Smooth muscle cell (in vitro differentiated cells): ENCODE measurements around the gene CAST. TPM values are rescaled to one million over a fixed set of nuclear protein-coding genes. Genes with fewer than 3 reads are reported as not detected.

Experiments
- DNase-seq: peaks from one replicate; lab custom pipeline; 2025; ENCODE audit not compliant: unreplicated experiment; lab: John Stamatoyannopoulos, UW
- H2AFZ ChIP-seq: fragments of 200-600 bp; sonication (generic); 2 replicates; pipeline ENCODE4 v1.6.0; 2016; ENCODE audit warnings: antibody characterized with exemption, low read depth, mild to moderate bottlenecking
- H3F3A ChIP-seq: fragments of 200-600 bp; sonication (generic); 2 replicates; pipeline ENCODE4 v1.6.0; 2017; ENCODE audit warnings: antibody characterized with exemption, low read depth
- H3K27ac ChIP-seq: fragments of 200-600 bp; sonication (generic); 2 replicates; pipeline ENCODE4 v1.5.1; 2016; ENCODE audit warnings: low read depth, mild to moderate bottlenecking
- H3K27me3 ChIP-seq: fragments of 200-600 bp; sonication (generic); 2 replicates; pipeline ENCODE4 v1.6.1; 2016; ENCODE audit warnings: low read depth, mild to moderate bottlenecking
- H3K36me3 ChIP-seq: fragments of 200-600 bp; sonication (generic); 2 replicates; pipeline ENCODE4 v1.5.1; 2016; ENCODE audit warnings: low read depth
- H3K4me1 ChIP-seq: fragments of 200-600 bp; sonication (generic); 2 replicates; pipeline ENCODE4 v1.5.1; 2016; ENCODE audit warnings: low read depth
- H3K4me2 ChIP-seq: fragments of 200-600 bp; sonication (generic); 2 replicates; pipeline ENCODE4 v1.6.0; 2016; ENCODE audit warnings: mild to moderate bottlenecking
- H3K4me3 ChIP-seq: fragments of 200-600 bp; sonication (generic); 2 replicates; pipeline ENCODE4 v1.5.1; 2016; ENCODE audit warnings: mild to moderate bottlenecking
- H3K79me2 ChIP-seq: fragments of 200-600 bp; sonication (generic); 2 replicates; pipeline ENCODE4 v1.6.0; 2016; ENCODE audit warnings: low read depth, mild to moderate bottlenecking
- H3K9ac ChIP-seq: fragments of 200-600 bp; sonication (generic); 2 replicates; pipeline ENCODE4 v1.6.0; 2016; ENCODE audit warnings: low read depth
- H3K9me3 ChIP-seq: fragments of 200-600 bp; sonication (generic); replicated peaks from 2 replicates; pipeline ENCODE4 v1.5.1; 2016; ENCODE audit warnings: low read depth
- H4K20me1 ChIP-seq: fragments of 200-600 bp; sonication (generic); 2 replicates; pipeline ENCODE4 v1.6.0; 2016; ENCODE audit warnings: low read depth
- CTCF ChIP-seq: fragments of 200-600 bp; sonication (generic); IDR thresholded peaks from 2 replicates; pipeline ENCODE4 v1.5.1; 2017; ENCODE audit warnings: borderline replicate concordance, mild to moderate bottlenecking, antibody characterized with exemption; ENCODE audit not compliant: insufficient read depth, poor library complexity, severe bottlenecking
- WGBS: methylation state at CpG from one replicate; pipeline ENCODE4 v1.1.7; 2016; ENCODE audit warnings: low lambda C conversion rate; 5-methylcytosine and 5-hydroxymethylcytosine counted together
- polyA plus RNA-seq: library from polyadenylated mRNA; unstranded; fragments of >200 nt; fragmentation: Nextera tagmentation; extraction: Ambion mirVana; gene quantifications from 2 replicates; pipeline ENCODE4 v1.2.1, GENCODE V29; 2016
- total RNA-seq: library from RNA; depleted of rRNA; stranded (reverse); fragments of >200 nt; gene quantifications from 2 replicates; pipeline ENCODE4 v1.2.3, GENCODE V29; 2014

Gene CAST
- total and polyA plus RNA-seq, 2 experiments from 2014 or later, result 76.2 to 189 TPM

- peaks cover 6% of the 10 kb centered on the region for H3K4me1 ChIP-seq
- H3K36me3 ChIP-seq, result no peaks in the 10 kb centered on the region
- H3K27ac ChIP-seq, result peak overlapping the region; percentile 51
- TF ChIP-seq CTCF, result no peak
- DNase-seq, result no peak
- WGBS, result 14% methylated on average over 6 of the region's 6 CpGs
- H3K79me2 ChIP-seq, result peaks cover 49% of the 10 kb centered on the region
- no peak overlapping the region for H2AFZ ChIP-seq
- no peaks in the 10 kb centered on the region for H3K27me3 ChIP-seq
- H3K4me3 ChIP-seq, result peak overlapping the region; percentile 92
- no peaks in the 10 kb centered on the region for H3K9me3 ChIP-seq
- no peak overlapping the region for H3K9ac ChIP-seq
- H3F3A ChIP-seq, result peaks cover 9% of the 10 kb centered on the region
- H3K4me2 ChIP-seq, result peak overlapping the region; percentile 96
- H4K20me1 ChIP-seq, result peaks cover 52% of the 10 kb centered on the region
These were observed 1.4 kb downstream of the CAST start for GRCh38 chr5:96663608-96664007.

- peaks cover 6% of the 10 kb centered on the region for H3K4me1 ChIP-seq
- no peak overlapping the region for H3K27ac ChIP-seq
- no peak overlapping the region for H3K9ac ChIP-seq
- no peak overlapping the region for H3K4me3 ChIP-seq
- peaks cover 60% of the 10 kb centered on the region for H3K79me2 ChIP-seq
- H3K27me3 ChIP-seq, result no peaks in the 10 kb centered on the region
- peaks cover 9% of the 10 kb centered on the region for H3F3A ChIP-seq
- TF ChIP-seq CTCF, result no peak
- peak overlapping the region; percentile 48 for H3K4me2 ChIP-seq
- H3K9me3 ChIP-seq, result no peaks in the 10 kb centered on the region
- DNase-seq, result no peak
- no peak overlapping the region for H2AFZ ChIP-seq
- peaks cover 59% of the 10 kb centered on the region for H4K20me1 ChIP-seq
- no peaks in the 10 kb centered on the region for H3K36me3 ChIP-seq
These were observed 2.5 kb downstream of the CAST start for GRCh38 chr5:96664669-96665068.

GRCh38 chr5:96668725-96669124 lies 6.5 kb downstream of the CAST start:
- Histone ChIP-seq H3K9me3 (no peaks in the 10 kb centered on the region), H4K20me1 (peaks cover 89% of the 10 kb centered on the region), H3K4me1 (peaks cover 2% of the 10 kb centered on the region), H3K36me3 (no peaks in the 10 kb centered on the region), H3F3A (no peaks in the 10 kb centered on the region), H3K79me2 (peaks cover 99% of the 10 kb centered on the region), H3K27me3 (no peaks in the 10 kb centered on the region), H3K4me3 (no peak overlapping the region), H3K4me2 (no peak overlapping the region), H3K9ac (no peak overlapping the region), H2AFZ (no peak overlapping the region), H3K27ac (no peak overlapping the region)
- DNase-seq, result no peak
- TF ChIP-seq CTCF, result no peak
- WGBS, result 91% methylated on average over 2 of the region's 2 CpGs

GRCh38 chr5:96669909-96670308 lies 7.7 kb downstream of the CAST start:
- TF ChIP-seq CTCF, result no peak
- no peaks in the 10 kb centered on the region for H3K27me3 ChIP-seq
- 77% methylated on average over 3 of the region's 3 CpGs for WGBS
- H3F3A ChIP-seq, result no peaks in the 10 kb centered on the region
- peaks cover 80% of the 10 kb centered on the region for H4K20me1 ChIP-seq
- DNase-seq, result no peak
- no peak overlapping the region for H3K4me3 ChIP-seq
- H2AFZ ChIP-seq, result no peak overlapping the region
- no peaks in the 10 kb centered on the region for H3K36me3 ChIP-seq
- H3K9me3 ChIP-seq, result no peaks in the 10 kb centered on the region
- H3K4me2 ChIP-seq, result no peak overlapping the region
- no peaks in the 10 kb centered on the region for H3K4me1 ChIP-seq
- peaks cover 99% of the 10 kb centered on the region for H3K79me2 ChIP-seq
- H3K9ac ChIP-seq, result no peak overlapping the region
- no peak overlapping the region for H3K27ac ChIP-seq
